ENCODE results near the gene DNAH2. TPM values are rescaled to one million over a fixed set of nuclear protein-coding genes. Genes with fewer than 3 reads are reported as not detected.

The DNAH2 gene
- total and polyA plus RNA-seq, 2 experiments from 2014 or later: 0.38 TPM; not detected in 1

- Mint-ChIP-seq H3K36me3 (ENCODE audit: low read depth) (no peaks in the 10 kb centered on the region; the same call in 2 of the 3 replicates), H3K9me3 (no peaks in the 10 kb centered on the region), H3K27ac (no peak overlapping the region), H3K4me3 (no peak overlapping the region), H3K27me3 (ENCODE audit: insufficient read depth, low read depth, poor library complexity) (peaks cover 8% of the 10 kb centered on the region), H3K4me1 (peaks cover 4% of the 10 kb centered on the region; the same call in 1 of the 3 replicates)
- Histone ChIP-seq H3K4me1 (ENCODE audit: insufficient read depth) (no peaks in the 10 kb centered on the region), H3K79me2 (replicated peaks; ENCODE audit: insufficient read depth) (no peaks in the 10 kb centered on the region), H2AFZ (no peak overlapping the region), H3K27me3 (ENCODE audit: insufficient read depth) (no peaks in the 10 kb centered on the region), H4K20me1 (replicated peaks; ENCODE audit: insufficient read depth) (no peaks in the 10 kb centered on the region), H3K36me3 (ENCODE audit: insufficient read depth) (no peaks in the 10 kb centered on the region), H3K4me2 (no peak overlapping the region), H3K27ac (ENCODE audit: low read depth) (no peak overlapping the region), H3K9me2 (ENCODE audit: insufficient read depth) (no peaks in the 10 kb centered on the region; the same call in 1 of the 2 replicates), H3K4me3 (no peak overlapping the region), H3F3A (replicated peaks; ENCODE audit: low read depth) (no peaks in the 10 kb centered on the region)
- ATAC-seq (no peak), DNase-seq (ENCODE audit: low spot score) (no peak)
- TF ChIP-seq ETS1 (IDR thresholded peaks at IDR 0.05): no peak
- no peak for TF ChIP-seq POLR2AphosphoS5 (IDR thresholded peaks at IDR 0.05; ENCODE audit: low read depth)
- no peak for TF ChIP-seq REST (IDR thresholded peaks at IDR 0.05; ENCODE audit: unreplicated experiment)
- TF ChIP-seq JUNB (IDR thresholded peaks at IDR 0.05; ENCODE audit: unreplicated experiment): no peak
- TF ChIP-seq NANOG (IDR thresholded peaks at IDR 0.05; ENCODE audit: borderline replicate concordance): no peak
- TF ChIP-seq CTCF (conservative IDR thresholded peaks at IDR 0.05; ENCODE audit: low read depth in 2 of 2): no peak
- TF ChIP-seq STAT1 (IDR thresholded peaks at IDR 0.05; ENCODE audit: unreplicated experiment): no peak
Measured at GRCh38 chr17:7792611-7793010, 75.1 kb downstream of the DNAH2 start.

GRCh38 chr17:7794075-7794663, 76.6 kb downstream of the DNAH2 start:
- H3K4me1 Mint-ChIP-seq: peaks cover 4% of the 10 kb centered on the region; the same call in 2 of the 3 replicates
- H3K27me3 ChIP-seq (ENCODE audit: insufficient read depth): no peaks in the 10 kb centered on the region
- no peaks in the 10 kb centered on the region for H3K4me1 ChIP-seq (ENCODE audit: insufficient read depth)
- no peak overlapping the region for H3K27ac ChIP-seq (ENCODE audit: low read depth)
- peak overlapping the region; percentile 96 for H2AFZ ChIP-seq
- DNase-seq (ENCODE audit: low spot score): no peak
- ATAC-seq: peak; percentile 69
- no peak overlapping the region for H3K27ac Mint-ChIP-seq
- H3K4me2 ChIP-seq: no peak overlapping the region
- no peaks in the 10 kb centered on the region; the same call in 2 of the 3 replicates for H3K36me3 Mint-ChIP-seq (ENCODE audit: low read depth)
- H3K27me3 Mint-ChIP-seq (ENCODE audit: insufficient read depth, low read depth, poor library complexity): peaks cover 3% of the 10 kb centered on the region
- no peaks in the 10 kb centered on the region; the same call in 1 of the 2 replicates for H3K9me2 ChIP-seq (ENCODE audit: insufficient read depth)
- H3K79me2 ChIP-seq (replicated peaks; ENCODE audit: insufficient read depth): no peaks in the 10 kb centered on the region
- H3K4me3 Mint-ChIP-seq: no peak overlapping the region
- H3K4me3 ChIP-seq: no peak overlapping the region
- no peaks in the 10 kb centered on the region for H3F3A ChIP-seq (replicated peaks; ENCODE audit: low read depth)
- no peaks in the 10 kb centered on the region for H4K20me1 ChIP-seq (replicated peaks; ENCODE audit: insufficient read depth)
- 0 out of 3 replicates have a peak, but pooled peaks cover 1% of the 10 kb centered on the region for H3K9me3 Mint-ChIP-seq
- H3K36me3 ChIP-seq (ENCODE audit: insufficient read depth): no peaks in the 10 kb centered on the region
- TF ChIP-seq NANOG (IDR thresholded peaks at IDR 0.05; ENCODE audit: borderline replicate concordance): no peak
- TF ChIP-seq CREB1 (CRISPR knock-in tag; IDR thresholded peaks at IDR 0.05; ENCODE audit: low read depth): no peak
- TF ChIP-seq EZH2phosphoT487 (IDR thresholded peaks at IDR 0.05; ENCODE audit: unreplicated experiment): no peak
- no peak for TF ChIP-seq CTCF (conservative IDR thresholded peaks at IDR 0.05; ENCODE audit: low read depth in 2 of 2)

All from GM23338 (cell line).